Measurements from ENCODE around the gene DNAH3. TPM values are rescaled to one million over a fixed set of nuclear protein-coding genes. Genes with fewer than 3 reads are reported as not detected.
"Not testable (repeated sequence)": the region's sequence is repeated elsewhere in the genome, so short reads cannot be mapped to it uniquely, and the experiment has no call there.

The DNAH3 gene
- total and polyA plus RNA-seq, 5 donors from 2014 or later: 0.05 TPM; not detected in 4

DNA sequence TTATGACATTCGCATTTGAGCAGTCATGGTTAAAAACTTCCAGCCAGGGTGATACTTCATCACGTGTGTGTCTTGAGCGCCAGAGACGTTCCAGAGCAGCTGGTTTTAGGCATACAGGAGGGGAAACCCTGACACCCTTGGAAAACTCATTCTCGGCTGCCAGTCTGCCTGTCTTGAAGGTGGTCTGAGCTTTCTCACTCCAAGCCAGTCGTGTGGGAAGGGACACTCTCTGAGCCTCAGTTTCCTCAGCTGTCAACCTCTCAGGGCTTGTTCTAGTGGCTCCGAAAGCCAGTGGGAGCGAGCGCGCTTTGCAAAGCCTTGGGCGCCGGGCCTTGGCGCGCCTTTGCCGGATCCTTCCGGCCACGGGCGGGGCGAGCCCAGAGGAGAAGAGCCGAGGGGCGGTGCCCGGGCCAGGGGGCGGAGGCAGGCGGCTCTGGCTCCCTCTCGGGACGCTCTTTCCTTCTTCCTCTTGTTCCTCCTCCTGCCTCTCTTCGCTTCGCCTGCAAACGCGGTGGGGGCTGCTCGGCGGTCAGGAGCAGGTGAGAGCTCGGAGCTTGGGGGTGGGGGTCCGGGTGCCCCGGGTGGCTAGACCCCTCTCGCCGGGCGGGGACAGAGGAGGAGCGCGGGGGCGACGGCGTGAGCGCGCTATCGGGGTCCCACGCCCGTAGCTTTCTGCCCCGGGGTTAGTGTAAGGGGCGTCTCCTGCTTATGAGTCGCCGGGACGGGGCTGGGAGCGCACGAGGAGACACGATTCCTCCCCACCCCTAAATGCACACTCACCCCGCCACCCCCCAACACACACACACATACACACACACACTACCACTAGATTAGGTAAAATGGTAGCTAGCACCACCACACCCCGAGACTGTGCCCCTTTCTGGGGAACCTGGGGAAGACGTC lies 7.8 kb upstream of the DNAH3 start, which contains the start of gene LDAF1:
Gene LDAF1 (plus strand): TSS at position 467 of the 903 bp plus-strand sequence. CDS start 2,509 bp downstream, outside the sequence.
- Mint-ChIP-seq H3K36me3 (peaks cover 17% of the 10 kb centered on the region), H3K4me3 (peak within 1 kb of the TSS; percentile 93 to 96 (median 94)), H3K27me3 (no peaks in the 10 kb centered on the region), H3K4me1 (peaks cover 9 to 42% (median 20%) of the 10 kb centered on the region in 4 donors), H3K9me3 (no peaks in the 10 kb centered on the region), H3K27ac (peak within 1 kb of the TSS; percentile 87 to 94 (median 88))
- H3K4me3 ChIP-seq (ENCODE audit: low read depth, low read length): peak within 1 kb of the TSS; percentile 77
- peaks cover under 1% of the 10 kb centered on the region for H3K36me3 ChIP-seq (ENCODE audit: control insufficient read depth, insufficient read depth, low read length)
- H3K27me3 ChIP-seq (ENCODE audit: control insufficient read depth, insufficient read depth, low read length): no peaks in the 10 kb centered on the region
- peak; percentile 67 to 82 (median 72) for DNase-seq
- peaks cover 20% of the 10 kb centered on the region for H3K4me1 ChIP-seq (ENCODE audit: control insufficient read depth, insufficient read depth, low read length, poor library complexity, severe bottlenecking)
- peak within 1 kb of the TSS; percentile 23 for H3K27ac ChIP-seq (ENCODE audit: insufficient read depth, low read length, poor library complexity, severe bottlenecking)
- no peaks in the 10 kb centered on the region for H3K9me3 ChIP-seq (ENCODE audit: control insufficient read depth in 2 of 2, low read length in 2 of 2)
- ATAC-seq (ENCODE audit: low read depth in 2 of 2): peak; percentile 94 to 97

DNA sequence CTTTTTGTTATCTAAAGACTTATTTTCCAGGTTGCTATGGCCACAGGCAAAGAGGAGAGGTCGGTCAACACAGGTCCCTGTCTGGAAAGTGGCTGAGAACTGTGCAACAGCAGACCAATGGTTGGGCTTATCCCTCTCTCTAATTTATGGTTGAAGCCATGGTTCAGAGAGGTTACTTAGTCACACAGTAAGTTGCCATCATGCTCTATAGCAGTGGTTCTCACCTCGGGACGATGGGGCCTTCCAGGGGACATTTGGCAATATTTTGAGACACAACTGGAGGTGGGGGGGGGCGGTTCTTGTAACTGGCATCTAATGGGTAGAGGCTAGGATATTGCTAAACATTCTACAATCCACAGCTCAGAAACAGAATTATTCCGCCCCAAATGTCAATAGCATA lies 7.0 kb upstream of the DNAH3 start:
- DNase-seq (no peak), ATAC-seq (ENCODE audit: low read depth in 2 of 2) (no peak)
- peak overlapping the region; percentile 72 for H3K4me3 ChIP-seq (ENCODE audit: low read depth, low read length)
- H3K27me3 ChIP-seq (ENCODE audit: control insufficient read depth, insufficient read depth, low read length): no peaks in the 10 kb centered on the region
- Mint-ChIP-seq H3K36me3 (peaks cover 11% of the 10 kb centered on the region), H3K4me1 (peaks cover 7 to 38% (median 15%) of the 10 kb centered on the region in 4 donors), H3K4me3 (peak overlapping the region; percentile 73 to 95 (median 94)), H3K27ac (peak overlapping the region; percentile 69 to 88 (median 87)), H3K9me3 (no peaks in the 10 kb centered on the region), H3K27me3 (no peaks in the 10 kb centered on the region)
- H3K36me3 ChIP-seq (ENCODE audit: control insufficient read depth, insufficient read depth, low read length): no peaks in the 10 kb centered on the region
- peaks cover 20% of the 10 kb centered on the region for H3K4me1 ChIP-seq (ENCODE audit: control insufficient read depth, insufficient read depth, low read length, poor library complexity, severe bottlenecking)
- H3K9me3 ChIP-seq (ENCODE audit: control insufficient read depth in 2 of 2, low read length in 2 of 2): no peaks in the 10 kb centered on the region
- no peak overlapping the region for H3K27ac ChIP-seq (ENCODE audit: insufficient read depth, low read length, poor library complexity, severe bottlenecking)

DNA sequence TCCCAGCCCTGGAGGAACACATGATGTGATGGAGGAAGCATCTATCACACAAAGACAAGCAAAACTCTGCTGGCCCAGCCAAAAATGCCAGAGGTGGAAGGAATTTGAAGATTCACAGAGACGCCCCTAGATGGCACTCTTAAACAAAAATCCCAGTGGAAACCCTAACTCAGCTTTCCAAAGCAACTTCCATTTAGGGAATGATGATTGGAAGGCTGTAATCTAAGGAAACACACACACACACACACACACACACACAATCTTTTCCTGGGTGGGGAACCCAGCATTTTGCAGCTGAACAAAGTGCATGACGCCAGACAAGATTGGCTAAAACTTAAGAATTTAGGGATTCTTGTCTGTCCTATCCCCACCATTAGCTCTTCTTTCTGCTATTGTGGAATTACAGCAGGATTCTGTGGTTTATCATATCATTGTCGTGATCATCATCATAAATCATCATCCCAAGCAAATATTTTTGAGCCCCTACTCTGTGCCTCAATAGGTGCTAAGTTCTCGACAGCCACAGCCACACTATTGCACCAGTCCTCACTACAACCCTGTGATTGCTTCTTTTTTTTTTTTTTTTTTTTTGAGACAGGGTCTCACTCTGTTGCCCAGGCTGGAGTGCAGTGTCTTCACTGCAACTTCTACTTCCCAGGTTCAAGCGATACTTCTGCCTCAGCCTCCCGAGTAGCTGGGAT lies 6.3 kb upstream of the DNAH3 start:
- DNase-seq (peak in 1 of 3 donors; percentile 17), ATAC-seq (ENCODE audit: low read depth in 2 of 2) (no peak)
- Mint-ChIP-seq H3K36me3 (peaks cover 11% of the 10 kb centered on the region), H3K27me3 (no peaks in the 10 kb centered on the region), H3K4me1 (peaks cover 0 to 35% (median 14%) of the 10 kb centered on the region in 4 donors), H3K4me3 (peak overlapping the region; percentile 2 to 94 (median 42)), H3K27ac (no peak overlapping the region), H3K9me3 (no peaks in the 10 kb centered on the region)
- Histone ChIP-seq H3K4me3 (ENCODE audit: low read depth, low read length) (no peak overlapping the region), H3K9me3 (ENCODE audit: control insufficient read depth in 2 of 2, low read length in 2 of 2) (no peaks in the 10 kb centered on the region), H3K36me3 (ENCODE audit: control insufficient read depth, insufficient read depth, low read length) (no peaks in the 10 kb centered on the region), H3K4me1 (ENCODE audit: control insufficient read depth, insufficient read depth, low read length, poor library complexity, severe bottlenecking) (peaks cover 20% of the 10 kb centered on the region), H3K27ac (ENCODE audit: insufficient read depth, low read length, poor library complexity, severe bottlenecking) (no peak overlapping the region), H3K27me3 (ENCODE audit: control insufficient read depth, insufficient read depth, low read length) (no peaks in the 10 kb centered on the region)

DNA sequence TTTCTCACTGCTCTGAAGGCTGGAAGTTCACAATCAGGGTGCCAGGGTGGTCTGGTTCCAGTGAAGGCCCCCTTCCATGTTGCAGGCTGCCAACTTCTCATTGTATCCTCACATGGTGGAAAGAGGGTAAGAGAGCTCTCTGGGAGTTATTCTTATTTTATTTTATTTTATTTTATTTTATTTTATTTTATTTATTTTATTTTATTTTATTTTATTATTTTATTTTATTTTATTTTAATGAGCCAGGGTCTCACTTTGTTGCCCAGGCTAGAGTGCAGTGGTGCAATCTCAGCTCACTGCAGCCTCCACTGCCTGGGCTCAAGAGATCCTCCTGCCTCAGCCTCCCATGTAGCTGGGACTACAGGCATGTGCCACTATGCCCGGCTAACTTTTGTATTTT lies 5.4 kb upstream of the DNAH3 start:
- DNase-seq; H3K4me3 Mint-ChIP-seq; H3K4me3 ChIP-seq (ENCODE audit: low read depth, low read length); H3K9me3 ChIP-seq (ENCODE audit: control insufficient read depth in 2 of 2, low read length in 2 of 2); H3K27ac ChIP-seq (ENCODE audit: insufficient read depth, low read length, poor library complexity, severe bottlenecking); H3K36me3 ChIP-seq (ENCODE audit: control insufficient read depth, insufficient read depth, low read length); H3K36me3 Mint-ChIP-seq; H3K27me3 Mint-ChIP-seq; H3K9me3 Mint-ChIP-seq; H3K27me3 ChIP-seq (ENCODE audit: control insufficient read depth, insufficient read depth, low read length); ATAC-seq (ENCODE audit: low read depth in 2 of 2); H3K27ac Mint-ChIP-seq: not testable (repeated sequence)
- H3K4me1 ChIP-seq (ENCODE audit: control insufficient read depth, insufficient read depth, low read length, poor library complexity, severe bottlenecking): peaks cover 20% of the 10 kb centered on the region
- peaks cover 0 to 30% (median 11%) of the 10 kb centered on the region in 4 donors for H3K4me1 Mint-ChIP-seq

DNA sequence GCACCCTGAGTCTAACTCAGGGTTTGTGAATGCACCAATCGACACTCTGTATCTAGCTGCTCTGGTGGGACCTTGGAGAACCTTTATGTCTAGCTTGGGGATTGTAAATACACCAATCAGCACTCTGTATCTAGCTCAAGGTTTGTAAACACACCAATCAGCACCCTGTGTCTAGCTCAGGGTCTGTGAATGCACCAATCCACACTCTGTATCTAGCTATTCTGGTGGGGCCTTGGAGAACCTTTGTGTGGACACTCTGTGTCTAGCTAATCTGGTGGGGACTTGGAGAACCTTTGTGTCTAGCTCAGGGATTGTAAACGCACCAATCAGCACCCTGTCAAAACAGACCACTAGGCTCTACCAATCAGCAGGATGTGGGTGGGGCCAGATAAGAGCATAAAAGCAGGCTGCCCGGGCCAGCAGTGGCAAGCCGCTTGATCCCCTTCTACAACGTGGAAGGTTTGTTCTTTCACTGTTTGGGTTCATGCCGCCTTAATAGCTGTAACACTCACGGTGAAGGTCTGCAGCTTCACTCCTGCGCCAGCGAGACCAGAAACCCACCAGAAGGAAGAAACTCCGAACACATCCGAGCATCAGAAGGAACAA lies 2.6 kb upstream of the DNAH3 start:
- H3K9me3 Mint-ChIP-seq; H3K9me3 ChIP-seq (ENCODE audit: control insufficient read depth in 2 of 2, low read length in 2 of 2); H3K4me1 ChIP-seq (ENCODE audit: control insufficient read depth, insufficient read depth, low read length, poor library complexity, severe bottlenecking); H3K4me3 ChIP-seq (ENCODE audit: low read depth, low read length); ATAC-seq (ENCODE audit: low read depth in 2 of 2); H3K36me3 Mint-ChIP-seq; H3K36me3 ChIP-seq (ENCODE audit: control insufficient read depth, insufficient read depth, low read length); DNase-seq; H3K27me3 ChIP-seq (ENCODE audit: control insufficient read depth, insufficient read depth, low read length); H3K27ac ChIP-seq (ENCODE audit: insufficient read depth, low read length, poor library complexity, severe bottlenecking); H3K4me1 Mint-ChIP-seq; H3K27ac Mint-ChIP-seq: not testable (repeated sequence)
- peaks cover 11% of the 10 kb centered on the region for H3K27me3 Mint-ChIP-seq
- H3K4me3 Mint-ChIP-seq: peak overlapping the region in 1 of 4 donors; percentile 6

DNA sequence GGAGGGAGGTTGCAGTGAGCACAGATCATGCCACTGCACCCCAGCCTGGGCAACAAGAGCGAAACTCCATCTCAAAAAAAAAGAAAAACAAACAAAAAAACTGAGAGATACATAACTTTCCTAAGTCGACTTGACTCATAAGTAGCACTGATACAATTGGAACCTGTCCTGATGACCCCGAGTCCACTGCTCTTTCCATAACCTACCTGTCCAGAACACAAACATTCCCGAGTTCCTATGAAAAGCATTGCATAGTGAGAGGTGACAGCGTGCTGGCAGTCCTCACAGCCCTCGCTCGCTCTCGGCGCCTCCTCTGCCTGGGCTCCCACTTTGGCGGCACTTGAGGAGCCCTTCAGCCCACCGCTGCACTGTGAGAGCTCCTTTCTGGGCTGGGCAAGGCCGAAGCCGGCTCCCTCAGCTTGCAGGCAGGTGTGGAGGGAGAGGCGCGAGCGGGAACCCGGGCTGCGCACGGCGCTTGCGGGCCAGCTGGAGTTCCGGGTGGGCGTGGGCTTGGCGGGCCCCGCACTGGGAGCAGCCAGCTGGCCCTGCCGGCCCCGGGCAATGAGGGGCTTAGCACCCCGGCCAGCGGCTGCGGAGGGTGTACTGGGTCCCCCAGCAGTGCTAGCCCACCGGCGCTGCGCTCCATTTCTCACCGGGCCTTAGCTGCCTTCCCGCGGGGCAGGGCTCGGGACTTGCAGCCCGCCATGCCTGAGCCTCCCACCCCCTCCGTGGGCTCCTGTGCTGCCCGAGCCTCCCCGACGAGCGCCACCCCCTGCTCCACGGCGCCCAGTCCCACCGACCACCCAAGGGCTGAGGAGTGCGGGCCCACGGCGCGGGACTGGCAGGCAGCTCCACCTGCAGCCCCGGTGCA lies 1.7 kb upstream of the DNAH3 start:
- H3K9me3 Mint-ChIP-seq; H3K27ac ChIP-seq (ENCODE audit: insufficient read depth, low read length, poor library complexity, severe bottlenecking); H3K27ac Mint-ChIP-seq; DNase-seq; H3K36me3 ChIP-seq (ENCODE audit: control insufficient read depth, insufficient read depth, low read length); H3K9me3 ChIP-seq (ENCODE audit: control insufficient read depth in 2 of 2, low read length in 2 of 2); H3K36me3 Mint-ChIP-seq; H3K4me3 Mint-ChIP-seq; H3K4me1 Mint-ChIP-seq; H3K4me1 ChIP-seq (ENCODE audit: control insufficient read depth, insufficient read depth, low read length, poor library complexity, severe bottlenecking); ATAC-seq (ENCODE audit: low read depth in 2 of 2); H3K27me3 ChIP-seq (ENCODE audit: control insufficient read depth, insufficient read depth, low read length); H3K4me3 ChIP-seq (ENCODE audit: low read depth, low read length): not testable (repeated sequence)
- peaks cover 17% of the 10 kb centered on the region for H3K27me3 Mint-ChIP-seq

GRCh38 chr16:21145738-21146137 lies 4.9 kb downstream of the DNAH3 start:
- Mint-ChIP-seq H3K36me3 (no peaks in the 10 kb centered on the region), H3K9me3 (peaks cover 0 to 8% (median 0%) of the 10 kb centered on the region in 7 donors), H3K4me3 (no peak overlapping the region), H3K27ac (no peak overlapping the region), H3K27me3 (peaks cover 48% of the 10 kb centered on the region), H3K4me1 (no peaks in the 10 kb centered on the region)
- H3K27ac ChIP-seq (ENCODE audit: insufficient read depth, low read length, poor library complexity, severe bottlenecking): no peak overlapping the region
- H3K4me1 ChIP-seq (ENCODE audit: control insufficient read depth, insufficient read depth, low read length, poor library complexity, severe bottlenecking): no peaks in the 10 kb centered on the region
- no peaks in the 10 kb centered on the region for H3K9me3 ChIP-seq (ENCODE audit: control insufficient read depth in 2 of 2, low read length in 2 of 2)
- H3K4me3 ChIP-seq (ENCODE audit: low read depth, low read length): no peak overlapping the region
- ATAC-seq (ENCODE audit: low read depth in 2 of 2) (no peak), DNase-seq (no peak)
- no peaks in the 10 kb centered on the region for H3K36me3 ChIP-seq (ENCODE audit: control insufficient read depth, insufficient read depth, low read length)
- peaks cover 3% of the 10 kb centered on the region for H3K27me3 ChIP-seq (ENCODE audit: control insufficient read depth, insufficient read depth, low read length)
